Inferior parietal cortex (tissue), 1 donor: Measurements from ENCODE around the gene AP1M1.
"Not testable (repeated sequence)": the region's sequence is repeated elsewhere in the genome, so short reads cannot be mapped to it uniquely, and the experiment has no call there.

Experiments used
- DNase-seq: peaks from one replicate; pipeline ENCODE4 v3.0.0-alpha.2; 2016; ENCODE audit errors: extremely low spot score

Gene AP1M1

GRCh38 chr19:16197622-16198369, at the start of gene AP1M1:
Gene AP1M1 (plus strand): TSS chr19:16197911. CDS start chr19:16198027, 116 bp downstream.
- DNase-seq, result peak; percentile 99

DNA sequence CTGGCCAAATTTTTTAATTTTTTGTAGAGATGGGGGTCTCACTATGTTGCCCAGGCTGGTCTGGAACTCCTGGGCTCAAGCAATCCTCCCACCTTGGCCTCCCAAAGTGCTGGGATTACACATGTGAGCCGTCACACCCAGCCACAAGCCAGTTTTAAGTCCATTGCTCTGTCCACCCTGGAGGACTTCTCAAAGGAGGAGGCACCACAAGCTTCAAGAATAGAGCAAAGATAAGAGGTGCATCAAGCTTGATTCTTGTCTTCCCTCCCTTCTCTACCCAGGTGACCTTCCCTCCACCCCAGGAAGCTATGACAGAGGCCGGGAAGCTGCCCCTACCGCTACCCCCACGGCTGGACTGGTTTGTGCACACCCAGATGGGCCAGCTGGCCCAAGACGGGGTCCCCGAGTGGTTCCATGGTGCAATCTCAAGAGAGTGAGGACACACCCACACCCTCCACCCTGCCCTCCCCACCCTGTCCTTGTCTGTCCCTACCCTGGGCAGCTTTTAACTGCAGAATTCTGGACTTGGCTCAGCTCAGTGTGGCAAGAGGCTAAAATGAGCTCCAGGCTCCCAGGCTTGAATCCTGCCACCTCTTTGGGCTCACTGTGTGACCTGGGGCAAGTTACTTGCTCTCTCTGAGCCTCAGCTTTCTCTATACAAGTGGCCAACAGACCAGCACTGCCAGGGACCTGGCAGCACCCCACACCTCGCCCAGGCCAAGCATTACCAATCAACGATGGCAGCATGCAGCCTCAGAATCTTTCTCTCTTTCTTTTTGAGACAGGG, 49.1 kb upstream of the AP1M1 start:
- DNase-seq, result no peak

- no peak for DNase-seq
Observed at GRCh38 chr19:16153582-16154336, 44.0 kb upstream of the AP1M1 start.

DNA sequence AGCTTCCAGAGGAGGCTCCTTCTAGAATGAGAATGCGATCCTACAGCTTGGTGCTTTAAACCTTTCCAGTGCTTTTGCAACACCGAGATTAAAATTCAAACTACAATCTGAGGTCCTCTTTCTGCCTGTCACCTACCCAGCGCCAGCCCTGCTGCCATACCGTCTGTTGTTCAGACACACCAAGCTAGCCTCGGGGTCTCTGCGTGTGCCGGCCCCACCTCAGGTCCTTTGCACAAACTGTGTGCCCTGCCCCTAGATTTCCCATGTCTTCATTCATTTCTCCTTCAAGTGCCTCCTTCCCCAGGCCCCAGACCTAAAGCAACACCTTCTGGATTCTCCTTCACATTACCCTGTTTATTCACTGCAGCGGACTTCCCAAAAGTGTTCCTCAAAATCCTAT, 43.2 kb upstream of the AP1M1 start:
- no peak for DNase-seq

DNA sequence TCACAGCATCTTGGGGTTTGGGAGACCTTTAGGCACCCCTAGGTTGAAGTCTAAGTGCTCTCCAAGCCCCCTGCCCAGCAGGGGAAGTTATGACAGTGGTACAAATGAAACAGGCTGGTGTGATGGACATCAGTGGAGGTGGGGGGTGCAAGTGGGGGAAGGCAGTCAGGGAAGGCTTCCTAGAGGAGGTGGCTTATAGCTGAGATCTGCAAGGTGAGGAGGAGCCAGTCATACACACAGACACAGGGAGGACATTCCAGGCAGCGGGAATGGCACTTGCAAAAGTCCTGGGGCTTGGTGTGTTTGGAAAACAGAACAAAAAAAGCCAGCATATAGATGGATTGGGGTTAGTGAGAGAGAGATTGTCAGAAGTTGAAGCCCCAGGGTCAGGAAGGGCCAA, 42.6 kb upstream of the AP1M1 start:
- no peak for DNase-seq

DNA sequence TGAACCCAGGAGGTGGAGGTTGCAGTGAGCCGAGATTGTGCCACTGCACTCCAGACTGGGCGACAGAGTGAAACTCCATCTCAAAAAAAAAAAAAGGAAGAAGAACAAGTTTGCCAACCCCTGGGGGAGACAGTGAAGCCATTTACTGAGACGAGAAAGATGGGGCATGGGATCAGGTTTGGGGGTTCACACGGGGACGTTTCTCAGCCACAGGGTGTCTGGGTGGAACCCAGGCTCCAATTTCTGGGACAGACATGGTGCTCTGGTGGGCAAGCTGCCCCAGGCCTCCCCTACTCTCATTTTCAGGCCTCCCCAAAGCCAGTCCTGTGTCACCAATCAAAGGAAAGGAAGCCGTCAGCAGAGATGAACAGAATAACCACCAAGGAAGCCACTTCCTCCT, 40.8 kb upstream of the AP1M1 start:
- DNase-seq, result no peak

DNA sequence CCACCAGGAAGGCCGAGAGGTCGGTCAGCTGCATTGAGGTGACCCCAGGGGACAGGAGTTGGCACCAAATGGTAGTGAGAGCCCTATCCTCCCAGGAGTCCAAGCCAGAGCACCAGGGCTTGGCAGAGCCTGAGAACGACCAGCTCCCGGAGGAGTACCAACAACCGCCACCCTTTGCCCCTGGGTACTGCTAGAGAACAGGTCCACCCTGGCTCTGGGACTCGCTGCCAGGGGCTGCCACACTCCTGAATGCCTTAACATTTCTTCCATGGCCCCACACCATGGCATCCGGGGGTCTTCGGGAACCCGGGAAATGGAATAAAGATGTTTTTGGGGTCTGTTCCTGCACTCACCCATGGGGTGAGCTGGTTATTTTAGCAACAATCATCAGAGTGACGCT, 40.1 kb upstream of the AP1M1 start:
- no peak for DNase-seq

- DNase-seq, result no peak
Observed at GRCh38 chr19:16159655-16160054, 38.1 kb upstream of the AP1M1 start.

- no peak for DNase-seq
Observed at GRCh38 chr19:16160445-16160942, 37.2 kb upstream of the AP1M1 start.

- no peak for DNase-seq
Observed at GRCh38 chr19:16160943-16161560, 36.7 kb upstream of the AP1M1 start.

DNA sequence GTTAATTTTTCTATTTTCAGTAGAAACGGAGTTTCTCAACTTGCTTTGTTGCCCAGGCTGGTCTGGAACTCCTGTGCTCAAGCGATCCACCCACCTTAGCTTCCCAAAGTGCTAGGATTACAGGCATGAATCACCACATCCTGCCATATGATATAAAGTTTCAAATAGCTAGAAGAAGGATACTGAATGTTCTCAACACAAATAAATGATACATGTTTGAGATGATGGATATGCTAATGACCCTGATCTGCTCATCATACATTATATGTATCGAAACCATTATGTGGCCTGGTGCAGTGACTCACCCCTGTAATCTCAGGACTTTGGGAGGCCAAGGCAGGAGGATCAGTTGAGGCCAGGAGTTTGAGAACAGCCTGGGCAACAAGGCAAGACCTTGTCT, 35.9 kb upstream of the AP1M1 start:
- DNase-seq, result no peak

DNA sequence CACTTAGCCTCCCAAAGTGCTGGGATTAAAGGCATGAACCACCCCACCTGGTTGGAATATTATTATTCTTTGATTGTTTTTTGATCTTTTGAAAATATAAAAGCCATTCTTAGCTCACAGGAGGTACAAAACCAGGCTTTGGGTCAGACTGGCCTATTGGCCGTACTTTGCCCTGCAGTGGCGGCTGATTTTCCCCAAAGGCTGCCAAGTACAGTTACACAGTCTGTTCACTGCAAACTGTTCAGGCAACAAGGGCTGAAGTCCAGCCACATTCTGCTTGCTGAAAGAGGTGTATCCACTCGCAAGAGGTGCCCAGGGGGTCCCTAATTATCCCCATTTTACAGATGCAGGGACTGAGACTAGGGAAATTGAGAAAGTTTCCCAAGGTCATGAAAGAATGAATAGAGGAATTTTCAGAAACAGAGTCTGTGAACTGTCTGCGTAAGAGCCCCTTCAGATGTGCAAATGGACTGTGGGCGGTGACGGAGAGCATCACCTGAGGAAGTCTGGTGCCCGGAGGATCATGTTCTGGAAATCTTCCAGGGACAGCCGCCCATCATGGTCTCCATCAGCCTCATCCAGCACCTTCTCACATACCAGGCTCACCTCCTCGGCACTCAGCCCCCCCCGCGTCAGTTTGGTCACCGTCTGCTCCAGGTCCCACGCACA, 33.4 kb upstream of the AP1M1 start:
- DNase-seq, result no peak

DNA sequence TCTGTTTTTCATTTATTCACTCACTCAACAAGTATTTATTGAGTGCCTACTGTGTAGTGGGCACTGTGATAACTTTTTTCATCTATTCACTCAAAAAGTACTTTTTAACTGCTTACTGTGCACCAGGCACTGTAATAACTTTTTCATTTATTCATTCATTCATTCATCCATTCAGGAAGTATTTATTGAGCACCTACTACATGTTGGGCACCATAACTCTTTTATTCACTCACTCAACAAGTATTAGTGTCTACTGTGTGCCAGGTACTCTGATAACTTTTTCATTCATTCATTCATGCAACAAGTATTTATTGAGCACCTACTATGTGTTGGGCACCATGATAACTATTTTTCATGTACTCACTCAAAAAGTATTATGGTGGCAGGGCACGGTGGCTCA, 31.3 kb upstream of the AP1M1 start:
- no peak for DNase-seq

DNA sequence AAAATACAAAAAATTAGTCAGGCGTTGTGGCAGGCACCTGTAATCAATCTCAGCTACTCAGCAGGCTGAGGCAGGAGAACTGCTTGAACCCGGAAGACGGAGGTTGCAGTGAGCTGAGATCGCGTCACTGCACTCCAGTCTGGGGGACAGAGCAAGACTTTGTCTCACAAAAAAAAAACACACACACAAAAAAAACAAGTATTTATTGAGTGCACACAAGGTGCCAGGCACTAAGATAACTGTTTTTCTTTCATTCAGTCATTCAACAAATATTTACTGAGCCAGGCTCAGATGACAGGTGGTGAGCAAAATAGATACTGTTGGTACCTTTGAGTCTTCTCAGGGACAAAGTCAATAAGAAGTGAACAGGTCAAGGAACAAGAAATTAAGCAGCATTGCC, 30.7 kb upstream of the AP1M1 start:
- no peak for DNase-seq

- DNase-seq, result no peak
Observed at GRCh38 chr19:16168465-16169081, 29.1 kb upstream of the AP1M1 start.

GRCh38 chr19:16170134-16170533, 27.6 kb upstream of the AP1M1 start:
- no peak for DNase-seq

DNA sequence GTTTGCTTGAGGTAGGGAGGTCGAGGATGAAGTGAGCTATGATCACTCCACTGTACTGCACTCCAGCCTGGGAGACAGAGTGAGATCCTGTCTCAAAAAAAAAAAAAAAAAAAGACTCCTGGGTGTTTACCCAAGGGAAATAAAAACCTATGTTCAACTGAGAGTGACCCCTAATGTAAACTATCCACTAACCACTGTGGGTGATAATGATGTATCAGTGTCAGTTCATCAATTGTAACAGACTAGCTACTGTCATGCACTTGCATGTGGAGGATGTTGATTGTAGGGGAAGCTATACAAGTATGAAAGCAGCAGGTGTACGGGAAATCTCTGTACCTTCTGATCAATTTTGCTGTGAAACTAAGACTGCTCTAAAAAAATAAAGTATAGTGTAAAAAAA, 21.8 kb upstream of the AP1M1 start:
- DNase-seq, result no peak

DNA sequence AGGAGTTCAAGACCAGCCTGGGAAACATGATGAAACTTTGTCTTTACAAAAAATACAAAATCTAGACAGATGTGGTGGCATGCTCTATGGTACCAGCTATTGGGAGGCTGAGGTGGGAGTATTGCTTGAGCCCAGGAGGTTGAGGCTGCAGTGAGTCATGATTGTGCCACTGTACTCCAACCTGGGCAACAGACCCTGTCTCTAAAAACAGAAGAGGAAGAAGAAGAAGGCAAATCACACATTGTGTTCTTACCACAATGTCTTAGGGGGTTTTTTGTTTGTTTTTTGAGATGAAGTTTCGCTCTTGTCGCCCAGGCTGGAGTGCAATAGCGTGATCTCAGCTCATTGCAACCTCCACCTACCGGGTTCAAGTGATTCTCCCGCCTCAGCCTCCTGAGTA, 18.8 kb upstream of the AP1M1 start:
- DNase-seq, result not testable (repeated sequence)

- no peak for DNase-seq
Observed at GRCh38 chr19:16180611-16181010, 17.1 kb upstream of the AP1M1 start.

GRCh38 chr19:16184665-16185122, 13.0 kb upstream of the AP1M1 start:
- DNase-seq, result no peak
